ENCODE data around the gene PLCB4.
A peak's percentile ranks its signal among the peaks of the same experiment; 100 is the strongest.

Gene PLCB4

DNA sequence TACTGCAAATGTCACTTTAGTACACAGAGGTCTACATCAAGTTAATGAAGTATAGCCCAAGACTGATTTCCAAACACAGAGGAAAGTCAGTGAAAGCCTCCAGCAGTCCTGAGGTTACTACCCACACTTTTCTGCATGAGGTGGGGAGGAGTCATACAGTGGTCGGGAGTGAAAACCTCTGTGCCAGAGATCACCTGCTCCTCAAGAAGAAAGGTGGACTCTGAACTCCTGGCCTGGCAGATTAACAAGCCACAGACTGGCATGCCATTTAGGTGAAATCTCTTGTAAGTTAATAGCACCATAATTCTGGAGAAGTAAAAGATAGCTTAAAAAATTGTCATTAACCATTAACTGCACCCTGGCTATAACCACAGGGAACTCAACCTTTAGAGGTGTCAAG is 320.5 kb downstream of the PLCB4 start:
- DNase-seq (ENCODE audit: insufficient read length) (no peak), FAIRE-seq (no peak)
- no peak for TF ChIP-seq POLR2A (IDR thresholded peaks at IDR 0.05; ENCODE audit: low read depth, low read length)
- no peak for TF ChIP-seq POLR2AphosphoS5 (IDR thresholded peaks at IDR 0.05; ENCODE audit: low read depth, low read length)
- TF ChIP-seq TAF1 (IDR thresholded peaks at IDR 0.05; ENCODE audit: borderline replicate concordance, low read depth, low read length) = no peak

DNA sequence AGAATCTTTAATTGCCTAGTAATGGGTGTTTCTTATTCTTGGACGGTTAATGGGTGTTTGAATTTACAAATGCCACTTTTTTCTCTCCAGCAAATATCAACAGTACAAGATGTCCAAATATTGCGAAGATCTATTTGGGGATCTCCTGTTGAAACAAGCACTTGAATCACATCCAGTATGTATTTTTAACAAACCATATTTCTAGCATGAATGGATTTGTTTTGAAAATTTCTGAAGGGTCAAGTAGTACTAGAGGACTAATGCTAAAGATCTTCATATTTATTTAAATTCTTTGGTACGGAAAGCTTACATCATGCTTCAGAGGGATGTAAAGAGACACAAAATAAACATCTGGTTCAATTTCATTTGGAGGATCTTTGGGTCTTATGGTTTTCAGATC is 321.6 kb downstream of the PLCB4 start:
- no peak for DNase-seq (ENCODE audit: insufficient read length)
- TF ChIP-seq TAF1 (IDR thresholded peaks at IDR 0.05; ENCODE audit: borderline replicate concordance, low read depth, low read length) (no peak), POLR2A (IDR thresholded peaks at IDR 0.05; ENCODE audit: low read depth, low read length) (no peak), POLR2AphosphoS5 (IDR thresholded peaks at IDR 0.05; ENCODE audit: low read depth, low read length) (no peak)
- no peak for FAIRE-seq

DNA sequence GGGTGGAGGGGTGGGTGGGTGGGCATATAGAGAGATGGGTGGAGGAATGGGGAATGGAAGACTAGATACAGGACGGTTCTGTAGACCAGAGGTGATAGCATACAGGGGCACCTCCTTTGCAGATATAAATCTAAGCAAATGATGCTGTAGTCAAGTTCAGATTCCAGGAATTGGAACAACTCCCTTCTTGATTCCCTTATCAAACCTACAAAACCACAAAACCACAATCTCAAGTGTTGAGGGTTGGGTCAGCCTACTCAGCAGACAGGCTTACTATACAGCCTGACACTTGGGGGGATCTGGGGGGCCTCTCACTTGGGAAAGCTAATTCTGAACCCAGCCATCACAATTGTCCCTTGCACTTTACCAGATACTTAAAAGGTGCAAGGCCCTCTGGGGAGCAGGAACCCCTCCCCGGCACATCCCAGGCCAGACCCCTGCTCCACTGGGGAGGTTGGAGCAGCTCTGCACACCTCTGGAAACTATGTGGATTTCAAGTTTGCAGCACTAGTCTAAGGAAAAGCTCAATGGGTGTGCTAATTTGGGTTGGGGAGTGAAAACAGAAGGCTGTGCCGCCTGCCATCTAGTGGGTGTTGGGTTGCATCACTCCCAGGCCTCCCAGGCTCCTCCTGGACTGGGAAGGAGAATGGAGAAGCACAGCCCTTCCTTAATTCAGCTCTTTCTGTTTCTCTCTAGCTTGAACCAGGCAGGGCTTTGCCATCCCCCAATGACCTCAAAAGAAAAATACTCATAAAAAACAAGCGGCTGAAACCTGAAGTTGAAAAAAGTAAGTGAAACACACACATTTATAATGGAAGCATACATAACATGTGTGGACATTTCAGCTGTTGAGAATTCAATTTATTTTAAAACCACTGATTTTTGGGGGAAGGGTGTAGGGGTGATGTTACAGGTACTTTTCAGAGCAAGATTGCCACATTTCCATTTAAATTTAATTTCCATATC is 324.3 kb downstream of the PLCB4 start:
- TF ChIP-seq POLR2A (IDR thresholded peaks at IDR 0.05; ENCODE audit: low read depth, low read length) = no peak
- no peak for TF ChIP-seq POLR2AphosphoS5 (IDR thresholded peaks at IDR 0.05; ENCODE audit: low read depth, low read length)
- TF ChIP-seq TAF1 (IDR thresholded peaks at IDR 0.05; ENCODE audit: borderline replicate concordance, low read depth, low read length) = no peak
- peak; percentile 82 for FAIRE-seq
- no peak for DNase-seq (ENCODE audit: insufficient read length)

DNA sequence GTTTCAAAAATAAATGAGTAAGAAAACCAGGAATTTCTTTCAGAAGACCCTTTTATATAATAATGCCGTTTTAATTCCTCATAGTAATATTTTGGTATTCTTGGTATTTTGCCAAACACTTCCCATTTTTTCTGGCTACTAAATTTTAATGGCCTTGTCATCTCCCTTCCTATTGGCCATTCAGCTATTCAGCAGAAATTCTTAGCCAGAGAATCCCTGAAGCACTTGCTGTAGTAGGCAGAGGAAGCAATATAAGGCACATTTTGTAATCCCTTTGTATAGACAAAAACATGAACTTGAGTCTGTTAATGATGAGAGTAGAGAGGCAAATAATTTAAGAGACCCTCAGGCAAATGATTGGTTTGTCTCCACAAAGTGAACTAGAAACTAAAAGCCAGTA is 327.1 kb downstream of the PLCB4 start:
- DNase-seq (ENCODE audit: insufficient read length) (no peak), FAIRE-seq (no peak)
- TF ChIP-seq TAF1 (IDR thresholded peaks at IDR 0.05; ENCODE audit: borderline replicate concordance, low read depth, low read length) = no peak
- no peak for TF ChIP-seq POLR2AphosphoS5 (IDR thresholded peaks at IDR 0.05; ENCODE audit: low read depth, low read length)
- no peak for TF ChIP-seq POLR2A (IDR thresholded peaks at IDR 0.05; ENCODE audit: low read depth, low read length)

DNA sequence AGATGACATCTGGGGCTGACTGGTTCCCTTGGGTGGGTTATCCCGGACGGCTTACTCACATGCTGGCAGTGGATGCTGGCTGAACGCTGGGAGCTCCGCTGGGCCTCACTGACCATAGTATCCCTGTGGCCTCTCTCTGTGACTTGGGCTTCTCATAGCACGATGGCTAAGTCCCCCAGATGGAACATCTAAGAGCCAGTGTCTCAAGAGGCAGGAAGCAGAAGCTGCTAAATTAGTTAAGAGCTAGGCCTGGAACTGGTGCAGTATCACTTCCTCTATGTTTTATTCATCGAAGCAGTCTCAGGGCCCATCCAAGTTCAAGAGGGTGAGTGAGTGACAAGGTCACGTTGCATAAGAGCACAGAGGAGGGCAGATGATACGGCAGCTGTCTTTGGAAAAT is 329.0 kb downstream of the PLCB4 start:
- DNase-seq (ENCODE audit: insufficient read length) (peak; percentile 5), FAIRE-seq (peak; percentile 81)
- no peak for TF ChIP-seq POLR2AphosphoS5 (IDR thresholded peaks at IDR 0.05; ENCODE audit: low read depth, low read length)
- TF ChIP-seq TAF1 (IDR thresholded peaks at IDR 0.05; ENCODE audit: borderline replicate concordance, low read depth, low read length) = no peak
- no peak for TF ChIP-seq POLR2A (IDR thresholded peaks at IDR 0.05; ENCODE audit: low read depth, low read length)

DNA sequence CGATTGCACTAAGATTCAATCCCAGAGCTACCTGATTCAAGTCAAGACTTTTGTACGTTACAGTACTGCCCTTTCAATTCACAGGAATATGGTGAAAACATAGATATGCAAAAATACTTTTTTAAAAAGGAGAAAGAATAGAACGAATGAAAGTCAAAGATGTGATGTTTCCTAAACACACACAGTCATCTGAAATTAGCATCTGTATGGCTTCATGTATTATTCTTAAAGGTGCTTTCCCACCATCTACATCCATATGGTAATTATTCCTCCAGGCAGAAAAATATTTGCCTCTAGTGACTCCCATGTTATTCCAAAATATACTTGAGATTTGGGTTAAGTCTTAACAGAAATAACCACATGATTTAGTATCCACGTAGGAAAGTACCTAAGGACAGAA is 330.0 kb downstream of the PLCB4 start:
- no peak for DNase-seq (ENCODE audit: insufficient read length)
- no peak for FAIRE-seq
- TF ChIP-seq POLR2A (IDR thresholded peaks at IDR 0.05; ENCODE audit: low read depth, low read length) = no peak
- no peak for TF ChIP-seq POLR2AphosphoS5 (IDR thresholded peaks at IDR 0.05; ENCODE audit: low read depth, low read length)
- no peak for TF ChIP-seq TAF1 (IDR thresholded peaks at IDR 0.05; ENCODE audit: borderline replicate concordance, low read depth, low read length)

DNA sequence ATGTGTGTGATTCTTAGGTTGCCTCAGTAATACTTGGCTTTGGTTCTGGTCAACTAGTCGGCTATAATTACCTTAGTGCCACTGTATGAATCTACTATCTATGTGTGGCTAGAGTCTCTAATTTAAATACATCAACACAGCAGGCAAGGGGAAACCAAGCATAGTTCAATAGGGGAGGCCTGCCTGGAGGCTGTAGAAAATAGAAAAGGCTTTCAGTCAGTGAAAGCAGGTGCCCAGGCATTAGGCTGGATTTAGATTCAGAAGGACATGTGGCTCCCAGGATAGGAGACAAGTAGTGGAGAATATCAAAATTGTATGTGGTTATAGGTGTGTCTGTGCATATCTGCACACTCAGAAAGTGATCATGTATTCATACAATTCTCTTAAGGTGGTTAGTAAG is 330.4 kb downstream of the PLCB4 start:
- no peak for TF ChIP-seq POLR2A (IDR thresholded peaks at IDR 0.05; ENCODE audit: low read depth, low read length)
- TF ChIP-seq POLR2AphosphoS5 (IDR thresholded peaks at IDR 0.05; ENCODE audit: low read depth, low read length) = no peak
- no peak for TF ChIP-seq TAF1 (IDR thresholded peaks at IDR 0.05; ENCODE audit: borderline replicate concordance, low read depth, low read length)
- DNase-seq (ENCODE audit: insufficient read length) (no peak), FAIRE-seq (no peak)

DNA sequence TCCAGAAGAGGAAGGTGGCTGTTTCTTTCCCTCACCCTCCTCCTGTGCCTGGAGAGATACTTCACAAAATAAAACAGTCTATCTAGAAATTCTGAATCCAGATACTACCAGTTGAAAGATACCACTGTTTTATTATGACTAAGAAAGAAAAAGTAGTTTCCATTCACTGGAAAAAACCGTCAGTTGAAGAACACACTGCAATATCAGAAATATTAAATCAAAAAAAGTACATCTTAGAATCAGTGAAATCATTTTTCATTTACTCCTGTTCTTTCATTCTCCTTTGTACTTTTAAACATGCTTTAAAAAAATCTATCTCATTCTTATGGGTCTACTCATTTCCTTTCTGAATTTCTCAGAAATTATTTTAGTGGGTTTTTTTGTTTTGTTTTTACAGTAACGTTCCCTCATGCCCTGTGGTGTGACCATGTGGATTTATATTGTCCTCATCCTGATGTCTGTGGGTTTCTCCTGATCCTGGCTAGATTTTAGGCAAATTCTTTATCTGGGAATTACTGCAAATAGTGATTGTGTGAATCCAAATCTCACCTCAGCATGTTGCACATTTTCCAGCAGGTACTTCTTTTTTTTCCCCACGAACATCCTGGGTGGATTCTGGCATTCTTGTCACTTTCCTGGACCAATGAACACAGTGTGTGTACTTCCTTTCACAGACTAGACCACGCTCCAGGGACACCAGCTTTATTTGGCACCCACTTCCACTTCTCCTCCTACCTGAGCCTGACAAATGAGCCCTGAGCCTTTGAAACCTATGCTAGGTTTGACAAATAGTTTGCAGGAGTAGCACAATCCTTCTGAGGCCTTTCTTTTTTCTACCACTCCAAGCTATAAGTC is 331.5 kb downstream of the PLCB4 start:
- DNase-seq (ENCODE audit: insufficient read length) = no peak
- FAIRE-seq = no peak
- TF ChIP-seq TAF1 (IDR thresholded peaks at IDR 0.05; ENCODE audit: borderline replicate concordance, low read depth, low read length) = no peak
- no peak for TF ChIP-seq POLR2A (IDR thresholded peaks at IDR 0.05; ENCODE audit: low read depth, low read length)
- no peak for TF ChIP-seq POLR2AphosphoS5 (IDR thresholded peaks at IDR 0.05; ENCODE audit: low read depth, low read length)

DNA sequence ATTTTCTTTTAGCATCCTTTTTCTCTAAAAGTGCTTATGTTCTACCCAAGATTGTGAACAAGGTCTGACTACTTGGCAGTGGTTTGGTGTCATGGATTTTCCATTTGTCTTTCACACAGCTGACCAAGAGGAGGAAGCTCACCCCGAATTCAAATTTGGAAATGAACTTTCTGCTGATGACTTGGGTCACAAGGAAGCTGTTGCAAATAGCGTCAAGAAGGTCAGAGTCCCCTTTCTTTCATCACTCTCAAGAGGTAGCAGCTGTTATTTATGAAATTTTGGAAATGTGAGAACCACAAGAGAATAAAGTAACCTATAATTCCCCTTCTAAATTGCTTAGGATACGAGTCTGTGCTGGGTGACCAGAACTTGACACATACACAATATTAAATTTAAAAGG is 332.5 kb downstream of the PLCB4 start:
- TF ChIP-seq POLR2AphosphoS5 (IDR thresholded peaks at IDR 0.05; ENCODE audit: low read depth, low read length) (no peak), TAF1 (IDR thresholded peaks at IDR 0.05; ENCODE audit: borderline replicate concordance, low read depth, low read length) (no peak), POLR2A (IDR thresholded peaks at IDR 0.05; ENCODE audit: low read depth, low read length) (no peak)
- FAIRE-seq (no peak), DNase-seq (ENCODE audit: insufficient read length) (no peak)

DNA sequence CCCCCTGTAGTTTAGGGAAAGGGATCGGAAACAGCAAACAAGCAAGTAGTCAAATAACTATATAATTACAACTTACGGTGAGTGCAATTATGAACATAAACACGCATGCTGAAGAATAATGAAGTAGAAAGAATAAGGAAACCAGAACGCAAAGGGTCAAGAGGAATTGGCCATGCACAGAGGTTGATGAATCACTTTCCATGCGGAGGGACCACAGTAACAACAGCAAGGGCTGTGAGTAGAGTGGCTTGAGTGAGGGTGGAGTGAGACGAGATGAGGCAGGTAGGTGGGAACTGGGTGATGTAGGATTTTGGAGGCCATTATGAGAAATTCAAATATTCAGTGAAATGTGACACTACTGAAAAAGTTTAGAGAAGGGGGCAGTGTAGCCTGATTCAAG is 333.3 kb downstream of the PLCB4 start:
- no peak for FAIRE-seq
- TF ChIP-seq TAF1 (IDR thresholded peaks at IDR 0.05; ENCODE audit: borderline replicate concordance, low read depth, low read length) = no peak
- TF ChIP-seq POLR2A (IDR thresholded peaks at IDR 0.05; ENCODE audit: low read depth, low read length) = no peak
- TF ChIP-seq POLR2AphosphoS5 (IDR thresholded peaks at IDR 0.05; ENCODE audit: low read depth, low read length) = no peak
- no peak for DNase-seq (ENCODE audit: insufficient read length)

DNA sequence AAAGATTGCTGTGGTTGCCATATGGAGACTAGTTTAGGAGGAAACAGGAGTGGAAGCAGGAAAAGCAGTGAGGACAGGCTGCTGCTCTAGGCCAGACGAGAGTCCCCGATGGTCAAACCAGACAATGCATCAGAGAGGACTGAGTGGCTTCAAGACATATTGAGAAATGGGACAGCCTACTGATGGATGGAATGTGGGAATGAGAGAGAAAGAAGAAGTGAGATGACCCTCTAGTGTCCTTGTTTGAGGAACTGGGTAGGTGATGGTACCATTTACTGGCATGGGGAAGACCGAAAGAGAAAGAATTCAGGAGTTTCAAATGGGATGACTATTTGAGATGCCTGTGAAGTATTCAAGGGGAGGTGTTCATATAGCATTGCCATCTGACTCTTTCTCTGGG is 333.7 kb downstream of the PLCB4 start:
- FAIRE-seq = no peak
- TF ChIP-seq TAF1 (IDR thresholded peaks at IDR 0.05; ENCODE audit: borderline replicate concordance, low read depth, low read length) = no peak
- TF ChIP-seq POLR2AphosphoS5 (IDR thresholded peaks at IDR 0.05; ENCODE audit: low read depth, low read length) = no peak
- TF ChIP-seq POLR2A (IDR thresholded peaks at IDR 0.05; ENCODE audit: low read depth, low read length) = no peak
- DNase-seq (ENCODE audit: insufficient read length) = no peak
